ENCODE results near the gene SPATA46. TPM values are rescaled to one million over a fixed set of nuclear protein-coding genes. Genes with fewer than 3 reads are reported as not detected.

SPATA46 gene
- total and polyA plus RNA-seq, 2 experiments from 2014 or later = not detected

GRCh38 chr1:162400790-162401355 is 24.2 kb upstream of the SPATA46 start:
- TF ChIP-seq EZH2 (IDR thresholded peaks at IDR 0.05; ENCODE audit: borderline replicate concordance) (no peak), CTCF (IDR thresholded peaks at IDR 0.05; ENCODE audit: poor library complexity) (no peak), EZH2phosphoT487 (IDR thresholded peaks at IDR 0.05; ENCODE audit: low read depth, severe bottlenecking, unreplicated experiment) (no peak)
- Histone ChIP-seq H3K4me3 (no peak overlapping the region), H3K36me3 (replicated peaks; ENCODE audit: insufficient read depth, low read depth) (no peaks in the 10 kb centered on the region), H3K4me2 (no peak overlapping the region), H4K20me1 (ENCODE audit: insufficient read depth, poor library complexity, severe bottlenecking) (no peaks in the 10 kb centered on the region), H3K27me3 (no peaks in the 10 kb centered on the region), H3K9me2 (replicated peaks; ENCODE audit: insufficient read depth) (no peaks in the 10 kb centered on the region), H3K79me2 (no peaks in the 10 kb centered on the region), H2AFZ (no peak overlapping the region), H3K9me3 (ENCODE audit: low read depth) (no peaks in the 10 kb centered on the region), H3K4me1 (ENCODE audit: insufficient read depth) (no peaks in the 10 kb centered on the region), H3K27ac (no peak overlapping the region)
- 94% methylated on average over 10 of the region's 10 CpGs for WGBS (ENCODE audit: low lambda C conversion rate, missing lambda C conversion rate)
- no peak for DNase-seq (ENCODE audit: low spot score)

GRCh38 chr1:162398999-162399580 is 22.4 kb upstream of the SPATA46 start:
- Histone ChIP-seq H2AFZ (no peak overlapping the region), H3K9me3 (ENCODE audit: low read depth) (no peaks in the 10 kb centered on the region), H3K36me3 (replicated peaks; ENCODE audit: insufficient read depth, low read depth) (no peaks in the 10 kb centered on the region), H4K20me1 (ENCODE audit: insufficient read depth, poor library complexity, severe bottlenecking) (no peaks in the 10 kb centered on the region), H3K79me2 (no peaks in the 10 kb centered on the region), H3K4me3 (no peak overlapping the region), H3K4me1 (ENCODE audit: insufficient read depth) (no peaks in the 10 kb centered on the region), H3K27ac (no peak overlapping the region), H3K9me2 (replicated peaks; ENCODE audit: insufficient read depth) (no peaks in the 10 kb centered on the region), H3K4me2 (no peak overlapping the region), H3K27me3 (no peaks in the 10 kb centered on the region)
- DNase-seq (ENCODE audit: low spot score) = no peak
- WGBS (ENCODE audit: low lambda C conversion rate, missing lambda C conversion rate) = 80% methylated on average over 8 of the region's 8 CpGs
- TF ChIP-seq EZH2 (IDR thresholded peaks at IDR 0.05; ENCODE audit: borderline replicate concordance) (no peak), EZH2phosphoT487 (IDR thresholded peaks at IDR 0.05; ENCODE audit: low read depth, severe bottlenecking, unreplicated experiment) (no peak), CTCF (IDR thresholded peaks at IDR 0.05; ENCODE audit: poor library complexity) (no peak)

GRCh38 chr1:162397943-162398560 is 21.4 kb upstream of the SPATA46 start:
- Histone ChIP-seq H3K79me2 (no peaks in the 10 kb centered on the region), H3K27ac (no peak overlapping the region), H3K27me3 (no peaks in the 10 kb centered on the region), H2AFZ (no peak overlapping the region), H3K9me2 (replicated peaks; ENCODE audit: insufficient read depth) (no peaks in the 10 kb centered on the region), H3K4me3 (no peak overlapping the region), H4K20me1 (ENCODE audit: insufficient read depth, poor library complexity, severe bottlenecking) (no peaks in the 10 kb centered on the region), H3K4me2 (no peak overlapping the region), H3K36me3 (replicated peaks; ENCODE audit: insufficient read depth, low read depth) (no peaks in the 10 kb centered on the region), H3K4me1 (ENCODE audit: insufficient read depth) (no peaks in the 10 kb centered on the region), H3K9me3 (ENCODE audit: low read depth) (no peaks in the 10 kb centered on the region)
- no peak for DNase-seq (ENCODE audit: low spot score)
- TF ChIP-seq CTCF (IDR thresholded peaks at IDR 0.05; ENCODE audit: poor library complexity) (no peak), EZH2 (IDR thresholded peaks at IDR 0.05; ENCODE audit: borderline replicate concordance) (no peak), EZH2phosphoT487 (IDR thresholded peaks at IDR 0.05; ENCODE audit: low read depth, severe bottlenecking, unreplicated experiment) (no peak)
- WGBS (ENCODE audit: low lambda C conversion rate, missing lambda C conversion rate) = 45% methylated on average over 3 of the region's 3 CpGs

All from hepatocyte (in vitro differentiated cells).